Hepatocyte (in vitro differentiated cells): ENCODE data around the gene TTLL10.

Source experiments
- EZH2 ChIP-seq: fragments of 200-600 bp; sonication (generic); IDR thresholded peaks from 2 replicates; pipeline ENCODE4 v1.6.1; 2016; ENCODE audit warnings: antibody characterized with exemption, mild to moderate bottlenecking, borderline replicate concordance
- EZH2phosphoT487 ChIP-seq: fragments of 200-600 bp; sonication (generic); IDR thresholded peaks from one replicate; pipeline ENCODE4 v1.6.1; 2018; ENCODE audit warnings: antibody characterized with exemption, mild to moderate bottlenecking, low read depth, moderate library complexity; ENCODE audit not compliant: unreplicated experiment, severe bottlenecking
- TF ChIP-seq, protein P1 (sequence below): fragments of 200-600 bp; sonication (generic); IDR thresholded peaks from 2 replicates; pipeline ENCODE4 v1.5.1; 2016; ENCODE audit warnings: antibody characterized with exemption, mild to moderate bottlenecking; ENCODE audit not compliant: poor library complexity

DNA sequence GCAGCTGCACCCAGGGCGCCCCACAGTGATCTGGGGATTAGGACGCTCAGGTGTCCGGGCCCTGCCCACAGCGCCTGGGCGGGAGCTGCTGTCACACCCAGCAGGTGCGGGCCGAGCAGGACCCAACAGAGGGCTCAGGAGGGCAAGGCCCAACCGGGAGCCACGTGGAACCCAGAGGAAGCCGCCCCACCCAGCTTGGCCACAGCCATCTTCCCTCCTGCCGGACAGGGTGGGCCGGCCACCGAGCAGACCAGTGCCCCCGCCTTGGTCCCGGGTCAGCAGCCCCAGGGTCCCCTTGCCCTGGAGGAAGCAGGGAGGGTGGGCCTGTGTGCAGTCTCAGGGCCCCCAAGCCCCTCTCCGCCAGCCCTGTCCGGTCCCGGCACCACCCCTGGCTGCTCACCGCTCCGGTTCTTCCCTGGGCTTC is 6.3 kb upstream of the TTLL10 start:
- TF ChIP-seq, protein P1, sequence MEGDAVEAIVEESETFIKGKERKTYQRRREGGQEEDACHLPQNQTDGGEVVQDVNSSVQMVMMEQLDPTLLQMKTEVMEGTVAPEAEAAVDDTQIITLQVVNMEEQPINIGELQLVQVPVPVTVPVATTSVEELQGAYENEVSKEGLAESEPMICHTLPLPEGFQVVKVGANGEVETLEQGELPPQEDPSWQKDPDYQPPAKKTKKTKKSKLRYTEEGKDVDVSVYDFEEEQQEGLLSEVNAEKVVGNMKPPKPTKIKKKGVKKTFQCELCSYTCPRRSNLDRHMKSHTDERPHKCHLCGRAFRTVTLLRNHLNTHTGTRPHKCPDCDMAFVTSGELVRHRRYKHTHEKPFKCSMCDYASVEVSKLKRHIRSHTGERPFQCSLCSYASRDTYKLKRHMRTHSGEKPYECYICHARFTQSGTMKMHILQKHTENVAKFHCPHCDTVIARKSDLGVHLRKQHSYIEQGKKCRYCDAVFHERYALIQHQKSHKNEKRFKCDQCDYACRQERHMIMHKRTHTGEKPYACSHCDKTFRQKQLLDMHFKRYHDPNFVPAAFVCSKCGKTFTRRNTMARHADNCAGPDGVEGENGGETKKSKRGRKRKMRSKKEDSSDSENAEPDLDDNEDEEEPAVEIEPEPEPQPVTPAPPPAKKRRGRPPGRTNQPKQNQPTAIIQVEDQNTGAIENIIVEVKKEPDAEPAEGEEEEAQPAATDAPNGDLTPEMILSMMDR: no peak
- TF ChIP-seq EZH2 (no peak), EZH2phosphoT487 (no peak)
